CD1c-positive myeloid dendritic cell (primary cell): ENCODE measurements around the gene GTF2IRD1.
A peak's percentile ranks its signal among the peaks of the same experiment; 100 is the strongest.
"Not testable (repeated sequence)": the region's sequence is repeated elsewhere in the genome, so short reads cannot be mapped to it uniquely, and the experiment has no call there.

ENCODE experiments used
- DNase-seq: peaks from one replicate; pipeline ENCODE4 v3.0.0-alpha.2; 2016; ENCODE audit errors: extremely low spot score

GTF2IRD1 gene

GRCh38 chr7:74604326-74605020, 150.8 kb downstream of the GTF2IRD1 start:
- no peak for DNase-seq

DNA sequence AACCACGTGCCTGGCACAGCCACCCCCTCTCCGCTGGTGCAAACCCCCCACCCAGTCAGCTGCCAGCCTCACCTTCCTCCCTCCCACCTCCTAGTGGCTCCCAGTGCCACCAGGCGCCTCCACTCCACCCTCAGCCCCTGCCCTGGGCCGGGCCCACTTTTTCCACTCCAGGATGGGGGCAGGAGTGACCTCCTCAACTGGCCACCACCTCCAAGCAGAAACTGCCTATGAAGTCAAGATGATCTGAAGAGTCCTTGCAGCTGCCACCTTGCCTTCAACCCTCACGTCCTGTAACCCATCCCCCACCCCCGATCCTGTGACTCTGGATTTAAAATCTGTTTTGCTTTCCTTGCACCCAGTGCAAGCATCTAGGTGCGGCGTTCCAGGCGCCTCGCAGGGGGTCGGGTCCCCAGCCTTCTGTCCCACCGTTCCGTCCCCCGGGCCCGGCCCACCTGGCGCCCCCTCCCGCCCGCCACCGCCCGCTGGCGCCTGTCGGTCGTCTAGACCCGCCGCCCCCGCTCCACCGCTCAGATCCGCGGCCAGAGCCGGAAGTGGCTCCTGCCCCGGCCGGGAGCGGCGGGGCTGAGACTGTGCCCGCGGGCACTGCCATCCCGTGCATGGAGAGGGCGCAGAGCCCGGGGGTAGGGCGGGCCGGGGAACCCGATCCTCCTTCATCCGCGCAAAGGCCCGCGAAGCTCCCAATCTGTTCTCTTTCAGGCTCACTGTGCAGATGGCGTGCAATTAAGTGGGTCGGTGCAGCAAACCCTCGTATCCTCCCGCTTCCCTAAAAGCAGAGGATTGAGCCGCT, 152.6 kb downstream of the GTF2IRD1 start:
- DNase-seq = peak; percentile 60

- DNase-seq = no peak
Measured at GRCh38 chr7:74606909-74607510, 153.3 kb downstream of the GTF2IRD1 start.

DNA sequence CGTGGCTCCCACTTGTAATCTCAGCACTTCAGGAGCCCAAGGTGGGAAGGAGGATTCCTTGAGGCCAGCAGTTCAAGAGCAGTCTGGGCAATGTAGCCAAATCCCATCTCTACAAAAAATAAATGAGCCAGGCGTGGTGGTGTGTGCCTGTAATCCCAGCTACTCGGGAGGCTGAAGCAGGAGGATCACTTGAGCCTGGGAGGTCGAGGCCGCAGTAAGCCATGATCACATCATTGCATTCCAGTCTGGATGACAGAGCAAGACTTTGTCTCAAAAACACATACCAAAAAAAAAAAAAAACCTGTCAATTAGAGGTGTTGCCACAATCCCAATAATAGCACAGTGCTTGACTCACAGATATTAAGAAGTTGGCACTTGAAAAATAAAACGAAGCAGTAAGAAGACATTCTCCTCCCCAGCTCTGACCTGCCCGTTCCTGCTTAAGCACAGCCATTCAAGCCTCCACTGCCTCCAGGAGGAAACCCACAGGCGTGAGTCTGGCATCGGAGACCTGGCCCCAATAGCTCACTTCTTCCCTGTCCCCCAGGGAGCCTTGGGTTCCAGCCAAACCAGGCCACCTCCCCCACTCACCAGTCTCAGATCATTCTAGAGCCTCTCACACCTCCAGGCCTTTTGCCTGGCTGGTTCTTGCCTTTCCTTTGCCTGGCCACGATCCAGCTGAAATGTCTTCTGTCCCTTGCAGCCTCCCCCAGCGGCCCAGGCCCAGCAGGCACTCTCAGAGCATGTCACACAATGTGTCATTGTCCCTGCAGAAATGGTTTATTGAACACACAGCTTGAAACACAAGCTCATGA, 158.5 kb downstream of the GTF2IRD1 start:
- DNase-seq = no peak

GRCh38 chr7:74615933-74616780, 162.5 kb downstream of the GTF2IRD1 start:
- DNase-seq = no peak

- DNase-seq = peak; percentile 76
Measured at GRCh38 chr7:74617180-74617744, 163.6 kb downstream of the GTF2IRD1 start.

GRCh38 chr7:74619235-74619860, 165.6 kb downstream of the GTF2IRD1 start:
- DNase-seq = no peak

DNA sequence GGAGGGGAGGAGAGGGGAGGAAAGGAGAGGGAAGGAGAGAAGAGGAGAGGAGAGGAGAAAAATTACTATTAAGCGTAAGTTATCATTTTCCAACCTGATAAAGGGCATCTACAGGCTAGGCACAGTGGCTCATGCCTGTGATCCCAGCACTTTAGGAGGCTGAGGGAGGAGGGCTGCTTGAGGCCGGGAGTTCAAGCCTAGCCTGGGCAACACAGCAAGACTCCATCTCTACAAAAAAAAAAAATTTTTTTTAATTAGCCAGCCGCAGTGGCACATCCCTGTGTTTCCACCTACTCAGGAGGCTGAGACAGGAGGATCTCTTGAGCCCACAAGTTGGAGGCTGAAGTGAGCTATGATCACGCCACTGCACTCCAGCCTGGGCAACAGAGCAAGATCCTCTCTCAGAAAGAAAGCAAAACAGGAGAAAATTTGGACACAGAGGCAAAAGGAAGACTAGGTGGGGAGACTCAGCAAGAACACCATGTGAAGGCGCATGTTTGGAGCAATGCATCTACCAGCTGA, 168.6 kb downstream of the GTF2IRD1 start:
- DNase-seq = no peak

DNA sequence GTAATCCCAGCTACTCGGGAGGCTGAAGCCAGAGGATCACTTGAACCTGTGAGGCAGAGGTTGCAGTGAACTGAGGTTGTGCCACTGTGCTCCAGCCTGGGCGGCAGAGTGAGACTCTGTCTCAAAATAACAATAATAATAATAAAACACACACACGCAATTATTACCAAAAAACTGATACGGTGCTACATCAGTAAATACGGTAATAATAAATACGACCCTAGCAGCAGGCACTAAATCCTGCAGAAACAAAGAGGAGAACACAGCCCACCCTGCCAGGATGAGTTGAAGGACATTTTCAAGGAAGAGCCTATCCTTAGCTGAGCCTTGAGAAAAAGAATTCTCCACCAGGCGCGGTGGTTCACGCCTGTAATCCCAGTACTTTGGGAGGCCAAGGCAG, 169.4 kb downstream of the GTF2IRD1 start:
- no peak for DNase-seq

DNA sequence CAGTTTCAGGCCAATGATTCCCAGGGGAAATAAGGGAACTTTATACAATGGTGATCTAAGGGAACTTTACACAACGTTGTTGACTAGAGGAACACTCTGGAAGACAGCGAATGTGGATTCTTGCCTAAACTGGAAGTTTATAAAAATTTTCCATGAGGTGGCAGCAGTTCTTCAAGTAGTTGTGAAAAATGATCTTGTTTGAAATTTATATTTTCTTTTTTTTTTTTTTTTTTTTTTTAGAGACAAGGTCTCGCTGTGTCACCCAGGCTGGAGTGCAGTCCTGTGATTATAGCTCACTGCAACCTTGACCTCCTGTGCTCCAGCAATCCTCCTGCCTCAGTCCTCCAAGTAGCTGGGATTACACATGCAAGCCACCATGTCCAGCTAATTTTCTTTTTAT, 171.7 kb downstream of the GTF2IRD1 start:
- peak; percentile 71 for DNase-seq

GRCh38 chr7:74627661-74628411, 174.1 kb downstream of the GTF2IRD1 start:
- no peak for DNase-seq

GRCh38 chr7:74632505-74632904, 178.8 kb downstream of the GTF2IRD1 start:
- no peak for DNase-seq

DNA sequence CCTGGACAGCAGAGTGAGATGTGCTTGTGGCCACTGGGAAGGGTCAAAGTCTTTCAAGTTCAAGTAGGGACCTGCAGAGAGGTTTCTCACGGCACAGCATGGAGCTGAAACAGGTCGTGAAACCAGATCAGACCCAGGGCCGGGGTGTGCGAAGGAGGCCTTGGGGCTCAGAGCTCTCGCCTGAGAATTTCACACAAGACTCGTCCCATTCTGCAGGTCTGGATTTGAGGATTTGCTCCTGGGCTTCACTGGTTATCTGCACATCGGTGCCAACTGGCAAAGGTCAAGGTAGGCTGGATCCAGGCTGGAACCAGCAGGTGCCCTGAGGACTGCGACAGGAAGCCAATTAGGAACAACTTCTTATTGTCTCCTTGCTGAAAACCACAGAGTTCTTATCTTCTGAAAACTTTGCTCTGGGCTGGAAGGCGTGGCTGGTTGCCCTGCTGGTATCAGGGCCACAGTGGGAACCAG, 179.8 kb downstream of the GTF2IRD1 start:
- DNase-seq = no peak

- no peak for DNase-seq
Measured at GRCh38 chr7:74637745-74638144, 184.0 kb downstream of the GTF2IRD1 start.

- peak; percentile 87 for DNase-seq
Measured at GRCh38 chr7:74650055-74650454, 196.3 kb downstream of the GTF2IRD1 start.

GRCh38 chr7:74650493-74651132, 196.9 kb downstream of the GTF2IRD1 start:
- DNase-seq = peak; percentile 23

GRCh38 chr7:74651133-74651504, 197.4 kb downstream of the GTF2IRD1 start:
- not testable (repeated sequence) for DNase-seq
